Panc1 (cell line): ENCODE measurements around the gene COL28A1. TPM values are rescaled to one million over a fixed set of nuclear protein-coding genes. Genes with fewer than 3 reads are reported as not detected.

Experiments used
- ATAC-seq: fragments of 200-7000 bp; cut with Tn5 transposase; 2 replicates; pipeline ENCODE4 v1.9.1; 2020; ENCODE audit warnings: mild to moderate bottlenecking, moderate library complexity
- BruUV-seq: library from RNA; stranded (reverse); fragments of 400-500 nt; replicated peaks from 2 replicates; lab custom pipeline; 2021; lab: Mats Ljungman, UMichigan
- CTCF ChIA-PET: fragments of 300-600 bp; sonication (Branson Sonifier 250); formaldehyde crosslinking; loops from one replicate; lab custom pipeline; 2022; ENCODE audit warnings: antibody characterized with exemption; lab: Charles Lee
- POLR2A ChIA-PET: fragments of 300-600 bp; sonication (Branson Sonifier 250); formaldehyde crosslinking; loops from one replicate; lab custom pipeline; 2022; ENCODE audit warnings: antibody characterized with exemption; lab: Charles Lee
- DNase-seq: peaks from one replicate; pipeline ENCODE4 v3.0.0-alpha.2; 2010; ENCODE audit warnings: low read depth, low spot score
- H3K27ac ChIP-seq: 2 replicates; pipeline ENCODE4 v1.5.1; 2011; ENCODE audit warnings: mild to moderate bottlenecking, low read length, inconsistent platforms
- H3K27me3 ChIP-seq: fragments of 200-500 bp; sonication (Bioruptor generic); 2 replicates; pipeline ENCODE4 v1.6.0; 2014; ENCODE audit warnings: low read length, inconsistent platforms; ENCODE audit not compliant: control insufficient read depth, insufficient read depth
- H3K36me3 ChIP-seq: fragments of 200-500 bp; sonication (Bioruptor generic); 2 replicates; pipeline ENCODE4 v1.5.1; 2014; ENCODE audit warnings: inconsistent platforms, mild to moderate bottlenecking, low read length, moderate library complexity; ENCODE audit not compliant: control insufficient read depth, insufficient read depth
- H3K4me1 ChIP-seq: 2 replicates; pipeline ENCODE4 v1.5.1; 2011; ENCODE audit warnings: inconsistent platforms, mild to moderate bottlenecking, low read length, moderate library complexity; ENCODE audit not compliant: control insufficient read depth, insufficient read depth
- H3K4me3 ChIP-seq, 2 experiments: 2 replicates each; pipeline ENCODE4 v1.5.1; 2011 to 2012; ENCODE audit warnings: low read depth in 2 of 2, low read length in 2 of 2, mild to moderate bottlenecking in 2 of 2, inconsistent platforms in 1 of 2, moderate library complexity in 1 of 2
- H3K9me3 ChIP-seq: fragments of 200-500 bp; sonication (Bioruptor generic); 2 replicates; pipeline ENCODE4 v1.5.1; 2014; ENCODE audit warnings: low read depth, mild to moderate bottlenecking, inconsistent platforms, low read length, moderate library complexity; ENCODE audit not compliant: control insufficient read depth, insufficient read depth
- CTCF ChIP-seq: fragments of 450-650 bp; IDR thresholded peaks from 2 replicates; pipeline ENCODE4 v1.5.1; 2017; ENCODE audit warnings: mild to moderate bottlenecking
- POLR2AphosphoS5 ChIP-seq: IDR thresholded peaks from 2 replicates; pipeline ENCODE4 v1.6.1; 2012; ENCODE audit warnings: mild to moderate bottlenecking, low read depth, low read length, moderate library complexity
- REST ChIP-seq, 2 experiments: IDR thresholded peaks; 2 replicates each; pipeline ENCODE4 v1.6.1; 2011 to 2012; ENCODE audit warnings: low read depth in 2 of 2, control low read depth in 1 of 2, low read length in 1 of 2, mild to moderate bottlenecking in 1 of 2, moderate library complexity in 1 of 2; ENCODE audit not compliant: insufficient read depth in 1 of 2
- SIN3A ChIP-seq: IDR thresholded peaks from 2 replicates; pipeline ENCODE4 v1.6.1; 2012; ENCODE audit warnings: low read depth, mild to moderate bottlenecking, low read length, moderate library complexity, borderline replicate concordance; ENCODE audit not compliant: insufficient read depth
- TCF7L2 ChIP-seq: IDR thresholded peaks from 2 replicates; pipeline ENCODE4 v1.6.1; 2011; ENCODE audit warnings: mild to moderate bottlenecking, low read depth, low read length, inconsistent platforms
- in situ Hi-C: cut with HindIII; loops from 2 replicates; pipeline ENCODE4 v1.10.0; 2016; ENCODE audit warnings: low sequenced_read_pairs, low pct_unique_long_range_greater_than_20kb
- intact Hi-C: fragments of 100-400 bp; cut with micrococcal nuclease; formaldehyde crosslinking; loops from one replicate; pipeline ENCODE4 v1.10.0; 2022; ENCODE audit not compliant: unreplicated experiment
- total RNA-seq: library from RNA; stranded (reverse); gene quantifications from one replicate; pipeline ENCODE4 v1.2.1, GENCODE V29; 2021; ENCODE audit not compliant: unreplicated experiment

Gene COL28A1
- total RNA-seq, 1 experiment from 2014 or later = not detected

GRCh38 chr7:7432979-7433378, 102.7 kb downstream of the COL28A1 start:
- BruUV-seq = no TSS peak
- POLR2A ChIA-PET = no interaction called here
- CTCF ChIA-PET = interaction anchor here (0.7 kb wide), 1 partner anchor 454 kb away, joined by 3 read pairs; no protein-coding TSS in a partner anchor
- Histone ChIP-seq H3K4me1 (no peaks in the 10 kb centered on the region), H3K4me3 (no peak overlapping the region), H3K9me3 (no peaks in the 10 kb centered on the region), H3K36me3 (no peaks in the 10 kb centered on the region), H3K27ac (no peak overlapping the region), H3K27me3 (peaks cover 6% of the 10 kb centered on the region; the same call in 1 of the 2 replicates)
- DNase-seq (no peak), ATAC-seq (no peak)
- intact Hi-C loops = no loop called here
- TF ChIP-seq REST (IDR thresholded peaks at IDR 0.05; ENCODE audit: insufficient read depth in 1 of 2, low read depth in 2 of 2, low read length in 1 of 2) = no peak
- TF ChIP-seq SIN3A = no peak
- no peak for TF ChIP-seq POLR2AphosphoS5
- TF ChIP-seq CTCF = no peak
- no peak for TF ChIP-seq TCF7L2
- in situ Hi-C loops = no loop called here

- Histone ChIP-seq H3K27ac (no peak overlapping the region), H3K4me1 (no peaks in the 10 kb centered on the region), H3K4me3 (no peak overlapping the region), H3K9me3 (no peaks in the 10 kb centered on the region), H3K36me3 (no peaks in the 10 kb centered on the region), H3K27me3 (peaks cover 10% of the 10 kb centered on the region; the same call in 1 of the 2 replicates)
- TF ChIP-seq CTCF (no peak), TCF7L2 (no peak), POLR2AphosphoS5 (no peak), REST (IDR thresholded peaks at IDR 0.05; ENCODE audit: insufficient read depth in 1 of 2, low read depth in 2 of 2, low read length in 1 of 2) (no peak), SIN3A (no peak)
- no peak for ATAC-seq
- CTCF ChIA-PET = no interaction called here
- no TSS peak for BruUV-seq
- in situ Hi-C loops (no loop called here), intact Hi-C loops (loop anchor here (10.0 kb wide), 2 partner anchors 336 to 866 kb away; no protein-coding TSS in a partner anchor)
- no peak for DNase-seq
- POLR2A ChIA-PET = no interaction called here
Measured at GRCh38 chr7:7428806-7429205, 106.9 kb downstream of the COL28A1 start.
